Stimulated activated CD8-positive, alpha-beta memory T cell treated with anti-CD3 and anti-CD28 coated beads, Interleukin-15, amount 100 ng/mL, for 24 hours (primary cell): ENCODE measurements around the gene UNC93B1.

Experiments
- DNase-seq: peaks from one replicate; pipeline ENCODE4 v3.0.0-alpha.2; 2020; ENCODE audit warnings: low read depth

UNC93B1 gene

GRCh38 chr11:68003846-68004550, at the start of gene UNC93B1:
Gene UNC93B1, minus strand, starts transcription at chr11:68004097. Its CDS starts 54 bp downstream, at chr11:68004043.
- DNase-seq, result peak; percentile 59

DNA sequence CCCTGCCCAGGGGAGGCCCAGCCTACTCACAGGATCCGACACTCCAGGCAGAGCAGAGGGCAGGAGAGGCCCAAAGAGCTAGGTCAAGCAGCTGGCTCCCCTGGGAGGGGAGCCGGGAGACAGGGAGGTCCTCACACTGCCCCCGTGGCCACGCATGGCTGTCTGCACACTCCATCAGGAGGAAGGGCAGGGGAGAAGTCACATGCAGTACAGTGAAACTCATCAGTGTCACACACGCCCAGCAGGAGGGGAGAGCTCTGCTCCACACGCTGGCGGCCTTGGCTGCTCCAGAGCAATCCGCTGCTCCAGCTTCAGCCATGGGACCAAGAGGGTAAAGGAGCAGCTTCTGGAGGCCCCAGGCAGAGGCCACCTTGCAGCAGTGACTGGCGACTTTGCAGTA, 49.2 kb upstream of the UNC93B1 start:
- no peak for DNase-seq

DNA sequence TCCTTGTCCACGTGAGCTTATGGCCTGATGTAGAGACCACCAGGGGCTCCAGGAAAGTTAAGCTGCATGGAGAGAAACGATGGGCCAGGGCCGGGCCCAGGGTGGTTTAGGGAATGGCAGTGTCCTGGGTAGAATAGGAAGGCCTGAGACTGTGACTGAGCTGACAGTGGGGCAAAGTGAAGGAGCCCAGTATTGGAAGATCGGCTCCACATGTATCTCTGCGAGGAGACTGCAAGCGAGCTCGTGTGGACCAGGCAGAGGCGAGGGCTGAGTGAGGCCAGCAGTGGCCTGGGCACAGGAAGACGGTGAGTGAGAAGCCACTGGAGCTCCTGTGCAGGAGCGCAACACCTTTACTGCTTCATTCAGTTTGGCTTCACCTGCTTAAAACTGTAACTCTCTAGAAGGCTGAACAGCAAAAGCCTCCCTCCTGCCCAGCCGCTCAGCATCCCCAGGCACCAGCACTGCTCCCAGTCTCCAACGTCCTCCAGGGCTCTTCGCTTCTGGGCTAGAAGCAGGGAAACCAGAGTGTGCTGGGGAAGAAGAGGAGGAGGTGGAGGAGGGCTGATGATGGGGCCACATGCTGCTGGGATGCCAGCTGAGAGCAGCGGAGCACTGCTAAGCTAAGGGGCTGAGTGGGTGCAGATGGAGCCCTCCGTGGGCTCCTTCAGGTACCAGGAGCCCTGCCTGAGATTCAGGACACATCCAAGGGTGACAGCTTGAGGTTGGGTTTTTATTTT, 48.4 kb upstream of the UNC93B1 start:
- DNase-seq, result no peak

GRCh38 chr11:68051191-68052136, 47.6 kb upstream of the UNC93B1 start:
- no peak for DNase-seq

DNA sequence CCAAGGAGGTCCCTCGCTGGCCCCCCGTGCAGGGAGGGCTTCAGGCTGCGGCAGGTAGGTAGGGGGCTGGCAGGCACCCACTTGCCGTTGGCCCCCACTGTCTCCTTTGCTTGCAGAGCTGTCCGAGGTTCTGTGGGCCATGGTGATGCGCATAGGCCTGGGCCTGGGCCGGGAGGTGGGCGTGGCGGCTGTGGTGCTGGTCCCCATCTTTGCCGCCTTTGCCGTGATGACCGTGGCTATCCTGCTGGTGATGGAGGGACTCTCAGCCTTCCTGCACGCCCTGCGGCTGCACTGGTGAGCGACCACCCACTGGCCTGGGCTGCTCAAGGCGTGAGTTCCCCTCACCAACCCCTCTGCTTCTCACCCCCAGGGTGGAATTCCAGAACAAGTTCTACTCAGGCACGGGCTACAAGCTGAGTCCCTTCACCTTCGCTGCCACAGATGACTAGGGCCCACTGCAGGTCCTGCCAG, 46.5 kb upstream of the UNC93B1 start:
- DNase-seq, result no peak

DNA sequence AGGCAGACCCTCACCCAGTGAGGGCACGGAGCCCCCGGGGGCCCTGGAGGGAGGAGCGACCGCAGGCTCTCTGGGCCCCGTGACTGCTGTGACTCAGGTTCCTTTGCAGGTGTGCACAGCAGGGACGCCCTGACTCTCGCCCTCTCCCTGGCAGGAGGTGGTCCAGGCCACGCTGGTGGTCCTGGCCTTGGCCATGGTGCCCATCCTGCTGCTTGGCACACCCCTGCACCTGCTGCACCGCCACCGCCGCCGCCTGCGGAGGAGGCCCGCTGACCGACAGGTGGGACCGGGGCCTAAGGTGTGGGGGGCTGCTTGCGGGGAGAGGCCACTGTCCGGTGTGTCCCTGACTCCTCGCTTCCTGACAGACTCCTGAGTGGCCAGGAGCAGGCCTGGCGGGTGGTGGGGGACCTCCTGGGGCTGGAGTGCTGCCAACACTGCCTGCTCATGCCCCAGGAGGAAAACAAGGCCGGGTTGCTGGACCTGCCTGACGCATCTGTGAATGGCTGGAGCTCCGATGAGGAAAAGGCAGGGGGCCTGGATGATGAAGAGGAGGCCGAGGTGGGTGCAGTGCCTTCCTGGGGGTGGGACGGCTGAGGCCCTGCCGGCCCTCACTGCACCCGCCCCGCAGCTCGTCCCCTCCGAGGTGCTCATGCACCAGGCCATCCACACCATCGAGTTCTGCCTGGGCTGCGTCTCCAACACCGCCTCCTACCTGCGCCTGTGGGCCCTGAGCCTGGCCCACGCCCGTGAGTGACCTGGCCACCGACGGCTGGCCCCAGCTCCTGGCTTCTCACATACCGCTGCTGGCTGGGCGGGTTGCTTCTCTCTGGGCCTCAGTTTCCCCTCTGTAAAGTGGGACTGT, 45.8 kb upstream of the UNC93B1 start:
- no peak for DNase-seq

- no peak for DNase-seq
Observed at GRCh38 chr11:68048681-68049508, 45.0 kb upstream of the UNC93B1 start.

DNA sequence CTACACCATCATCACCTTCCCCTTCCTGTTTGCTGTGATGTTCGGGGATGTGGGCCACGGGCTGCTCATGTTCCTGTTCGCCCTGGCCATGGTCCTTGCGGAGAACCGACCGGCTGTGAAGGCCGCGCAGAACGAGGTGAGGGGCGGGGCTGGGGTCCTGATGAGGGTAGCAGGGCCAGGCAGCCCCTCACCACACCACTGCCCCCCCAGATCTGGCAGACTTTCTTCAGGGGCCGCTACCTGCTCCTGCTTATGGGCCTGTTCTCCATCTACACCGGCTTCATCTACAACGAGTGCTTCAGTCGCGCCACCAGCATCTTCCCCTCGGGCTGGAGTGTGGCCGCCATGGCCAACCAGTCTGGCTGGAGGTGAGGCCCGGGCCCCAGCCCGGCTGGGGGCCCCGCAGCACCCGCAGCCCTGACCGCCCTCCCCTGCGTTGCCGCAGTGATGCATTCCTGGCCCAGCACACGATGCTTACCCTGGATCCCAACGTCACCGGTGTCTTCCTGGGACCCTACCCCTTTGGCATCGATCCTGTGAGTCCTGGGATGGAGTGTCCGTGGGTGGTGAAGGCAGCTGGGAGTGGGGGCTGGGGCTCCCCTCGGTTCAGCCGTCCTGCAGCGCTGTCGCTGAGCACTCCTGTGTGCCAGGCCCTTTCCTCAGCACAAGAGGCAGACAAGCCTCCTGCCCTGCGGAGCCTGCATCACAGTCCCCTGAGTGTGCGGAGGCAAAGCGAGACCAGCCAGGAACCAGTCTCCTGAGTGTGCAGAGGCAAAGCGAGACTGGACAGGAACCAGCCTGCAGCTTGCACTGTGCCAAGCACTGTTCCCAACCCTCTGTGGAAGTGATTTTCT, 43.8 kb upstream of the UNC93B1 start:
- DNase-seq, result no peak

GRCh38 chr11:68044898-68045351, 41.0 kb upstream of the UNC93B1 start:
- DNase-seq, result no peak

- DNase-seq, result no peak
Observed at GRCh38 chr11:68044145-68044813, 40.4 kb upstream of the UNC93B1 start.

DNA sequence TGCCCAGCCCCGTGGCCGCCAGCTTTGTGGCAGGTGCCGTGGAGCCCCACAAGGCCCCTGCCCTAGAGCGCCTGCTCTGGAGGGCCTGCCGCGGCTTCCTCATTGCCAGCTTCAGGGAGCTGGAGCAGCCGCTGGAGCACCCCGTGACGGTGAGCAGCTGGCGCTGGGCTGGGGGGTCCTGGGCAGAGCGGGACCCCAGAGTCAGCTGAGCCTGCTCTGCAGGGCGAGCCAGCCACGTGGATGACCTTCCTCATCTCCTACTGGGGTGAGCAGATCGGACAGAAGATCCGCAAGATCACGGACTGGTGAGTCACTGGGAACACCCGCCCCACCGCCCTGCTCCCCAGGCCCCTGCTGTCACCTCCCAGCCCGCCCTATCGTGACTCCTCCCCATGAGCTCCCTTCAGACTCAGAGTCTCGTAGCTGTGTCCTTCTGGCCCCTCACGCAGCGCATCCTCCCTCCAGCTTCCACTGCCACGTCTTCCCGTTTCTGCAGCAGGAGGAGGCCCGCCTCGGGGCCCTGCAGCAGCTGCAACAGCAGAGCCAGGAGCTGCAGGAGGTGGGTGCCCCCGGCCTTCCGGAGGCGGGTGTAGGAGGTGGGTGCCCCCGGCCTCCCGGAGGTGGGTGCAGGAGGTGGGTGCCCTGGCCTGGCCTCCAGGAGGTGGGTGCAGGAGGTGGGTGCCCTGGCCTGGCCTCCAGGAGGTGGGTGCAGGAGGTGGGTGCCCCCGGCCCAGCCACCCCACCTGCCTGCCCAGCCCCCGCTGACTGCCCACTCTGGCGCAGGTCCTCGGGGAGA, 39.6 kb upstream of the UNC93B1 start:
- no peak for DNase-seq

DNA sequence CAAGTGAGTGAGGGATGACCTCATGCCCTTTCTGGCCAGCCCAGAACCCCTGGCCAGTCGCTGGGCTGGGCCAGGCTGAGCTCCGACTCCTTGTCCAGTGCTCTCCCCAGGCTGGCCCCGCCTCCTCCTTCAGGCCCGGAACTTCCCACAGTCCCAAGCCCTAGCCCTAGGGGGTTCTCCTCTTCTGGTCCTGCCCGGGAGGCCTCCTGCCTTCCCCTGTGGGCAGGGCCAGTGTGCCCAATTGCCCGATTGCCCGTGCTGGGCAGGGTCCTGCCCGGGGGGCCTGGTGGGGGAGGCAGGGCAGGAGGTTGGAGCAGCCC, 39.1 kb upstream of the UNC93B1 start:
- no peak for DNase-seq

- DNase-seq, result no peak
Observed at GRCh38 chr11:68042219-68043028, 38.5 kb upstream of the UNC93B1 start.

DNA sequence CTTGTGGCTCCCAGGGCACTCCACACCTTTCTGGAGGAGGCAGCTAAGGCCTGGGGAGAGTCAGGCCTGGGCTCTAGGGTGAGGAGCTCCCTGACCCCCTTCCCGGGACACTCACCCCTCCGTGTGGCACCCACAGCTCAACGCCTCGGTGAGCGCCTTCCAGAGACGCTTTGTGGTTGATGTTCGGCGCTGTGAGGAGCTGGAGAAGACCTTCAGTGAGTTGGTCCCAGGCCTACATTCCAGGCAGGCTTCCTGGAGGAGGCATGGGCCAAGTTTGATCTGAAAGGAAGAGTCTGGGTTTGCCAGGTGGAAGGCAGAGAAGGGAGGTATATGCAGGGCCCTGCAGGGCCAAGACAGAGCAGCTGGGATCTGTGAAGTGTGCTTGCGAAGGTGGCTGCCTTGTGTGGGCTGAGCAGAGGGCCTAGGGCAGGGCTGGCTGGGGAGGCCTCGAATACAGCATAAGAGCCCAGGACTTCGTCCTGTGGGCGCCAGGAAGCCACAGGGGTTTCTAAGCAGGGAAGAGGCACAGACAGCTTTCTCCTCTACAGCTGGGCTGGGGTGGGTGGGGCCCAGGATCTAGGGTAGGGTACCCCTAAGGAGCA, 37.8 kb upstream of the UNC93B1 start:
- DNase-seq, result no peak

GRCh38 chr11:68040957-68041591, 37.2 kb upstream of the UNC93B1 start:
- no peak for DNase-seq
